ENCODE data around the gene NRG2.

NRG2 gene

DNA sequence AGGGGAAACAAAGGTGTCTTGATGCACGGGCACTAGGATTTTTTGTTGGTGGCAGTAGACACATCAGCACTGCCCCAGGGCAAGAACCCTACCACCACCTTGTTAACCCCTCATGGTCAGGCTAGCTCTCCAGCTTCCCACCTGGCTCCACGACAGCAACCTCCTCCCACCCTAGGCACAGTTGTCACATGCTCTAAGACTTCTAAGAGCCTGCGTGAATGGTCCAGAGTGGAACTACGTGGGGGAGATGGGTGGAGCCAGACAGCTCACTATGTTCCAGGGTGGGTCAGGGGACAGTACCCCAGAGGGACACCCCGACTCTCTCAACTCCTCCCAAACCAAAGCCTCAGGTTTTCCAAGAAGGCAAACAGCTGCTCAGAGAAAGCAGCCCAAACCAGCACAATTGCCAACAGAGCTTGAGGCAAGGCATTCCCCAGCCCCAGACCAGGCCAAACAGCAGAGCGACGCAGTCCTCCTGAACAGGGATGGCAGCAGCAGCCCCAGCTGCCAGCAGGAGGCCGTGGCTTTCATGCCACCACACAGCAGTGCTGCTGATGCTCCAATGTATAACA lies 78.0 kb downstream of the NRG2 start:
- DNase-seq: no peak

DNA sequence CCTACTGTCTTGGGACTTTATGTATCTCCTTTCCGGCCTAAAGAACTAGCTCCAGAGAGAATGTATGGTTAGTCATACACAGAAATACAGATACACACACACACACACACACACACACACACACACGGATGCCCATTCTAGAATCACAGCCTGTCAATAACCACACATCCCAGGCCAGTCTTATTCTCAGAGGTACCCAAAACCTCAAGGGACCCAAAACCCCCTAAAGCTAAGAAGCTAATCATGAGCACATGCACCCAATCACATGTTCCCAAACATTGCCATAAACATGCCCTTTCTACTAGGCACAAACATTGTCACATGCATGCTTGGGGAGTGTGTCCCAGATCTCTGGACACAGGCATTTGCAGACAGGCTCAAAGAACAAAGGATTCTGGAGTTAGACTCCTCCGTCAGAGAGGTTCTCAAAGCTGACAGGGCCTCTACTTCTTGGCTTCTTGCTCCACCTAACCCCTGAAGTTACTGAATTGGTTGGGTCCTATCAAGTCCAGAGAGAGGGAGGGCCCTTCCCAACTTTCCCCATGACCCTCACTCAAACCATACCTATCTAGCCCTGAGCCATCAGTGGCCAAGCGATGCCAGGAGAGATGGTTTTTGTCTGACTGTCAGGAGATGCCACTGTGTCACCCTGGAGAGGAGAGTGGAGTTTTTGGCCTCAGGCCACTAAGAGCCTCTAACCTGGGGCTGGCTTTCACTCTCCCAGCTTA lies 78.7 kb downstream of the NRG2 start:
- DNase-seq: no peak

GRCh38 chr5:139962445-139962844 lies 80.7 kb downstream of the NRG2 start:
- no peak for DNase-seq

GRCh38 chr5:139961435-139962157 lies 81.5 kb downstream of the NRG2 start:
- DNase-seq: no peak

DNA sequence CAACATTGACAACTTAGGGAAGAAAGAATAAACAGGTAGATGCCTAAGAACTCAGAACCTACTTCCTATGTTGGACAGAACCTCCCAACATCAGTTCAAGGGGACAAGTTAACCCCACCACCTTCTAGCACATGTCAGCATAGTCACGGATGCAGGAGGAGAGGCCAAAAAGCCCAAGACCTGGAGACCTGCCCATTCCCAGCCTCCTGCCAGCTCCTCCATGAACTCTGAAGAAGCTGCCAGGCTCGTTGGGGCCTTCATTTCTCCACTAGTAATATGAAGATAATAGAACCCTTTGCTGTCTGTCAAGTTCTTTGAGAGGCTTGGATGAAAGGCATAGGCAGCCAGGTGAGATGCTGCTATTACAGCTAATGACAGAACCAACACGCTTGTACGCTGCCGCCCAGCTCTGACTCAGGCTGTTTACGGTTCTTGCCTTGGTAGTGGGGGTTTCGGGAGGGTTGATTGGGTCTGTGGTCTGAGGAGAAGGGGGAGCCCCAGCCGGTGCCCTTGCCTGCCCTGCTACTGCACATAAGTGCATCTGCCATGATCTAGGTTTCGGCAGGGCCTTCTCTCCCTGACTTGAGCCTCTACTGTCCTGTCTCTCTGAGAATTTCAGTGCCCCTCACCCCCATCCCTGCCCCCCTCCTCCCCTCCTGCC lies 82.2 kb downstream of the NRG2 start:
- DNase-seq: no peak

GRCh38 chr5:139958432-139959148 lies 84.5 kb downstream of the NRG2 start:
- no peak for DNase-seq

- DNase-seq: no peak
Observed at GRCh38 chr5:139956342-139956741, 86.8 kb downstream of the NRG2 start.

- no peak for DNase-seq
Observed at GRCh38 chr5:139955616-139956273, 87.4 kb downstream of the NRG2 start.

DNA sequence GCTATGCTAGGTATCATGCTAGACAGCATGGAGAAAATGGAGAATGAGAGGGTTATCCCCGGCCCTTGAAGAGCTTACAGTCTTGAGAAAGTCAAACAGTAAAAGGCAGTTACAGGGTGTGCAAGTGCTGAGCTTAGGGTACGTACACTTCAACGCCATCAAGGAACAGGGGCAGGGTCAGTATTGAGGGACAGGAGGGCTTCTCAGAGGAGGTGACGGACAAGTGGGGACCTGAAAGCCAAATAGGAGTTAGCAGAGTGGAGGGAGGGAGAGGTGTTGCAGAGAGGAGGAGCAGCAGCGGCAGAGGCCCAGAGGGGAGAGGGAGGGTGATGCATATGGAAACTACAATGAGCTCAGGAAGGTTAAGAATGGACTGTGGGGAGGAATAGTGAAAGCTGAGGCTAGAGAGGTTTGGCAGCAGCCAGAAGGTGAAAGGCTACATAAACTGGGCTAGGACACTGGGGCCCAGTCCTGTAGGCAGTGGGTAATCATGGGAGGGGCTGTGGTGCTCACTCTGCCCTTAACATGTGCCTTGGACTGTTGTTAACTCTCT lies 88.0 kb downstream of the NRG2 start:
- DNase-seq: no peak

- no peak for DNase-seq
Observed at GRCh38 chr5:139954462-139954861, 88.6 kb downstream of the NRG2 start.

GRCh38 chr5:139954022-139954421 lies 89.1 kb downstream of the NRG2 start:
- DNase-seq: no peak

- no peak for DNase-seq
Observed at GRCh38 chr5:139952574-139952973, 90.5 kb downstream of the NRG2 start.

- no peak for DNase-seq
Observed at GRCh38 chr5:139951983-139952382, 91.1 kb downstream of the NRG2 start.

DNA sequence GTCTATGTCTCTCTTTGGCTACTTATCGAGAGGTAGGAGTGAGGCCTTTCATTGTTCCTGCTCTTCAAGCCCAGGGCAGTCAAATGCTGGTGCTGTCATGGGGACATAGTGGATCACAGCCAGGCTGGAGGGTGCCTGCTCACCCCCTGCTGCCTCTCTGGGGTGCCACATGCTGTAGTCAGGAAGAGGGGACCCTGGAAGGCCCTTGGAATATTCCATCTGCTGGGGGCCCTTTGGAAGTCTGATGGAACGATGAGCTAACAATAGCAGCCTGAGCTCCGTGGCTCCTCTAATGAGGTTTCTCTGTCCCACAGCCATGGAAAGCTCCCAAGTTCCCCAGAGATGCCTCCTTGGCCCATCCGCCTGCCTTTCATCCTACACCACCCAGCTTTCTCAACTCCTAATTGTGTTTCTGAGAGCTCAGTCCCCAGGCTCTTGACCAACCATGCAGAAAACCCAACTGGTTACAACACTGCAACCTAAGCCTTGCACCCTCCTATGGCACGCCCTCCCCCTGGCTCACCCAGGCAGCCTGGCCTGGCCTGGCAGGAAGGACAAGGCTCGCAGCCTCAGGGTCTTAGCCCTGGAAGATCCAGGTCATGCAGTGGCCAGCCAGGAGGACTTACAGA lies 91.7 kb downstream of the NRG2 start:
- DNase-seq: no peak

DNA sequence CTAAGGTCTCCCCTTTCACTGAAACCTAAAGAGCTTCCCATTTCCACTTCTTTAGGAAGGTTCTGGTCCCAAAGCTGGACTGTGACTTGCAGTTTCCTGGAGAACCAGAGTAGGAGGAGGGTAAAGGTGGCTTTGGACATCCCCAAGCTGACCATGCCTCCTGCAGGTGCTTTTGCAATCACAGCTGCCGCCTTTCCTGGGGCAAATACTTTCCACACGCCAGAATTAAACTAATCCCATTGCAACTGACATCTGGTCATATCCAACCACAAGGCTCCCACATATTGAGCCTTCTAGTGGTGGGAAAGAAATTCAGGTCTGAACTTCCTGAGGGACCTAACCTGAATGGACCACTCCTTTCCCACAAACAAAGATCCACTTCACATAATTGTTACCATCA lies 92.7 kb downstream of the NRG2 start:
- DNase-seq: no peak

GRCh38 chr5:139949710-139950109 lies 93.4 kb downstream of the NRG2 start:
- DNase-seq: no peak

- DNase-seq: no peak
Observed at GRCh38 chr5:139947727-139948126, 95.4 kb downstream of the NRG2 start.

DNA sequence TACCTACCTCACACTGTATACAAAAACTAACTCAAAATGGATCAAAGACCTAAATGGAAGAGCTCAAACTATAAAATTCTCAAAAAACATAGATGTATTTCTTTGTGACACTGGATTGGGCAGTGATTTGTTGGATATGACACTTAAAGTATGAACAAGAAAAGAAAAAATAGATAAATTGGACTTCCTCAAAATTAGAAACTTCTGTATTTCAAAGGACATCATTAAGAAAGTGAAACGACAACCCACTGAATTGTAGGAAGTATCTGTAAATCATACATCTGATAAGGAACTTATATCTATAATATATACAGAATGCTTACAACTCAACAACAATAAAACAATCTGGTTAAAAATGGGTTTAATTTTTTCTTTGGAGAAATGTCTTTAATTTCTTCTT lies 96.7 kb downstream of the NRG2 start:
- no peak for DNase-seq

- no peak for DNase-seq
Observed at GRCh38 chr5:139946006-139946405, 97.1 kb downstream of the NRG2 start.

DNA sequence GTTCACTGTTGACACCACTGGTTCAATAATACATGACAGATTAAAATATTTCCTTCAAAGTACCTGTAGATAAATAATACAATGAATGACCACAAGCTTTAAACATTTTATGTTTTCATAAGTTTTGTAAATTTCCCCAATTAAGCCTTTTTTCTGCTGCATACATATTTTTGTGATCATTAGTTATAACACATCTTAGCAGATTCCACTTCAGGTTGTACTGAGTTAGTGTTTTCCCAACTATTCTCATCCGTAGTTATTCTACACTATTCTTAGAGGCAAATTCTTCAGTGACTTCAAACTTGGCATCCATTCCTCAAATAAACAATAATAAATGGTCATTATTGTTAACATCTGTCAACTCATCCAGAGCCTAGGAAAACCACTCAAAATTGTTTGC lies 100.9 kb downstream of the NRG2 start:
- DNase-seq: no peak

- DNase-seq: no peak
Observed at GRCh38 chr5:139930406-139930805, 112.7 kb downstream of the NRG2 start.
